ENCODE measurements around the gene KCTD15.

DNA sequence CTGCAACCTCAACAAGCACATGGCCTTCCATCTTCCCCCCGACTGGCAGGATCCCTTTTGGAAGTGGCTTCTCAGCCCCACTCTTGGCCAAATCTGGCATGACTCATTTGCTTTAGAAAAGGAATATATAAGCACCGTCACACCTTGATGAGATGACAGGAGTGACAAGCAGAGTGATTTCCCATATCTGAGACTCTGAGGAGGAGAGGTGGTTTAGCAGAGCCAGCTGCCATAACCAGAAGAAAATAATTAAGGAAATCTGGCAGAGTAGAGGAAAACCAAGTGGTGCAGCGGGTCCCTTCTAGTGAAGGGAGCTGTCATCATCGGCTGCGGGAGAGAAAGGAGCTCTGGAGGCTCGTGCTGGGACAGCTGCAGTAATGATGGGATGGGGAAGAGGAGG lies 27.5 kb upstream of the KCTD15 start:
- TF ChIP-seq POLR2AphosphoS5 (IDR thresholded peaks at IDR 0.05; ENCODE audit: low read depth, low read length) (no peak), TAF1 (IDR thresholded peaks at IDR 0.05; ENCODE audit: borderline replicate concordance, insufficient read depth, low read length) (no peak)
- TF ChIP-seq, protein P1, sequence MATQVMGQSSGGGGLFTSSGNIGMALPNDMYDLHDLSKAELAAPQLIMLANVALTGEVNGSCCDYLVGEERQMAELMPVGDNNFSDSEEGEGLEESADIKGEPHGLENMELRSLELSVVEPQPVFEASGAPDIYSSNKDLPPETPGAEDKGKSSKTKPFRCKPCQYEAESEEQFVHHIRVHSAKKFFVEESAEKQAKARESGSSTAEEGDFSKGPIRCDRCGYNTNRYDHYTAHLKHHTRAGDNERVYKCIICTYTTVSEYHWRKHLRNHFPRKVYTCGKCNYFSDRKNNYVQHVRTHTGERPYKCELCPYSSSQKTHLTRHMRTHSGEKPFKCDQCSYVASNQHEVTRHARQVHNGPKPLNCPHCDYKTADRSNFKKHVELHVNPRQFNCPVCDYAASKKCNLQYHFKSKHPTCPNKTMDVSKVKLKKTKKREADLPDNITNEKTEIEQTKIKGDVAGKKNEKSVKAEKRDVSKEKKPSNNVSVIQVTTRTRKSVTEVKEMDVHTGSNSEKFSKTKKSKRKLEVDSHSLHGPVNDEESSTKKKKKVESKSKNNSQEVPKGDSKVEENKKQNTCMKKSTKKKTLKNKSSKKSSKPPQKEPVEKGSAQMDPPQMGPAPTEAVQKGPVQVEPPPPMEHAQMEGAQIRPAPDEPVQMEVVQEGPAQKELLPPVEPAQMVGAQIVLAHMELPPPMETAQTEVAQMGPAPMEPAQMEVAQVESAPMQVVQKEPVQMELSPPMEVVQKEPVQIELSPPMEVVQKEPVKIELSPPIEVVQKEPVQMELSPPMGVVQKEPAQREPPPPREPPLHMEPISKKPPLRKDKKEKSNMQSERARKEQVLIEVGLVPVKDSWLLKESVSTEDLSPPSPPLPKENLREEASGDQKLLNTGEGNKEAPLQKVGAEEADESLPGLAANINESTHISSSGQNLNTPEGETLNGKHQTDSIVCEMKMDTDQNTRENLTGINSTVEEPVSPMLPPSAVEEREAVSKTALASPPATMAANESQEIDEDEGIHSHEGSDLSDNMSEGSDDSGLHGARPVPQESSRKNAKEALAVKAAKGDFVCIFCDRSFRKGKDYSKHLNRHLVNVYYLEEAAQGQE (IDR thresholded peaks at IDR 0.05; ENCODE audit: insufficient read depth in 1 of 2, low read depth in 2 of 2, low read length in 2 of 2): no peak

Data from PFSK-1 (cell line).